Right ventricle myocardium superior (tissue), 1 donor: ENCODE data around the gene TYW1B. TPM values are rescaled to one million over a fixed set of nuclear protein-coding genes. Genes with fewer than 3 reads are reported as not detected.
"Not testable (repeated sequence)": the region's sequence is repeated elsewhere in the genome, so short reads cannot be mapped to it uniquely, and the experiment has no call there.

Experiments used
- ATAC-seq: fragments of 200-7000 bp; cut with Tn5 transposase; one replicate; pipeline ENCODE4 v1.9.1; 2020; ENCODE audit warnings: mild to moderate bottlenecking; ENCODE audit not compliant: poor library complexity
- DNase-seq: peaks from one replicate; pipeline ENCODE4 v3.0.0-alpha.2; 2020
- intact Hi-C: fragments of 100-400 bp; cut with DNase I; formaldehyde crosslinking; loops from one replicate; pipeline ENCODE4 v1.11.2; 2022
- total RNA-seq: library from RNA; stranded (reverse); fragmentation: NEBNext Ultra II Directional; extraction: Animal tissue kit (Norgen Biotek cat#: 25700); gene quantifications from one replicate; pipeline ENCODE4 v1.2.1, GENCODE V29; 2021
- donor health status: DM: no; HTN: yes; CAD: no; lungs with severe emphysema.

The TYW1B gene
- total RNA-seq, 1 donor from 2014 or later, result 3.1 TPM

DNA sequence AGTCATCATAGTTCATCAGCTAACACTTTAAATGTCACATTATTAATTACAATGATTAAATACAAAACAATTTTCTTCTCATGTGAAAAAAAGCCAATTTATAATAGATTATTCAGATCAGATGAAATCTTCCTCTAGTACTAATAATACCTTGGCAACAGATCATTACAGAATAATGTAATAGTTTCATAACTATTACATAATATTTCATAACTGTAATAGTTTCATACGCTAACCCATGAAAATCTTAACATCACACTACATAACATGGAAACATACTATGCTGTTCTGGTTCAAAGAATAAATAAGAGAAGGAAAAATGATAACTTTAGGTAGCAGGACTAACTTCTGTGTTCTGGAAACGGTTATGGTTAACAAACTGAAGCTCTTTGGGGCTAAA lies 152.3 kb downstream of the TYW1B start:
- intact Hi-C loops, ATAC-seq, DNase-seq: not testable (repeated sequence)

DNA sequence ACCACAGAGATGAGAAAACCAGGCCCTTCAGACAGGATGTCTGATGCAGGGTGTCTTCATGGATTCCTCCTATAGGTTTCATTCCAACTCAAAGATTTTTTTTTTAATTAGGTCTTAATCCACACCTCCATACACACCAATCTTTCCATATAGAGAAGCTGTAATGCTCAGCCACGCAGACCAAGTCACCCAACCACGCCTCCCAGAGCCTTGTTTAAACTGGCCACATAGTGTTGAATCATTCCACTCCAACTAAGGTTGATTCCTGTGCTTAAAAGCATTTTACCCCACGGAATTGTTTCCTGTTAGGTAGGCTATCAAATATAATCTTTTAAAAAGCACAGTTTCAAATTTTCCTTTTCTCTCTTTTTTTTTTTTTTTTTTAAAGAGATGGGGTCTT lies 153.6 kb downstream of the TYW1B start:
- intact Hi-C loops, result no loop called here
- DNase-seq (no peak), ATAC-seq (no peak)

DNA sequence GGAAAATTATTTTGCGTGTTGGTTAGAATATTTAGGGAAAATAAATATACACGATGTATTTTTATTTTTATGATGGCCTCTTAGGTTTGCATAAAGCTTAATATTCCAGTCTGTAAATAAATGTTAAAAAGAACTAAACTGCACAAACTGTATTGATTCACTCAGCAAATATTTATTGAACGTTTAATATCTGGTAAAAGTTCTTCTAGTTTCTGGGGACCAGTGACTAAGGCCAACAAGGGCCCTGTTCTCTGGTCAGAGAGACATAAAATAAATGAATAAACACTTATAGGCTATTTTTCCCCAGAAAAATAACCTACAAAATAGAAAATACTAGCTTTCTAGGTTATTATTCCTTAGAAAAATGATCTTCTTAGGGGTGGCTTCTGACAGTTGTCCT lies 157.2 kb downstream of the TYW1B start:
- DNase-seq, intact Hi-C loops, ATAC-seq: not testable (repeated sequence)

DNA sequence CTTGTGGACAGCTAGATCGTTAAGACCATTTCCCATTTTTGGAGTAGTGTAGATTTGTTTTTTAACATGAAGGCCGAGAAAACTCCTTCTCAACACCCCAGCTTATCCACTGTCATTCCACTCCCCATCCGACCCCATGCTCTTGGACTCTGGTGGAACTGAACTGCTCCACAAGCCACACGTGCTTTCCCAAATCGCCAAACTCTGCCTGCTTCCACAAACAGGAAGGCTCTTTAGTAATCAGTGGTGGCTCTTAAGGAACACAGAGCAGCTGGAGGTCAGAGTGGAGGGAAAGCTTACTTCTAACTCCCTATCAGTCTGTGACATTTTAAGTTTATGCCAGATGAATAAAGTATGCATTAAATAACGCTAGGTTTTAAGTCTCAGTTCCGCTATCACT lies 159.6 kb downstream of the TYW1B start:
- intact Hi-C loops, DNase-seq, ATAC-seq: not testable (repeated sequence)

DNA sequence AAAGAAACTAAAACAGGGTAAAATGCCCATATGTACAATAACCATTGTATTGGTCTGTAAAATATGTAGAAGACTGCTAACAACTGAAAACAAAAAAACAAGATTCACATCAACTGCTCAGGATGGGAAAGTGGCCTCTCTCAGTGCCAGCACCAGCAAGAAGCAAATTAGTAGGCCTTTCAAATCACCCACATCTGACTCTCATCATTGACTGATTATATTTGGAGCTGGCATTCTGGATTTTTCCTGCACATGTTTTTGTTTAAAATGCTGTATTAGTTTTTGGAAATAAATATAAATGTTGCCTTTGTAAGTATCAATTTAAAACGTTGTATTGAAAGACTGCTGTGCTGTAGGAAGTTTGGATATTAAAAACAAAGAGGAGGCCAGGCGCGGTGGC lies 161.0 kb downstream of the TYW1B start:
- intact Hi-C loops, DNase-seq, ATAC-seq: not testable (repeated sequence)

DNA sequence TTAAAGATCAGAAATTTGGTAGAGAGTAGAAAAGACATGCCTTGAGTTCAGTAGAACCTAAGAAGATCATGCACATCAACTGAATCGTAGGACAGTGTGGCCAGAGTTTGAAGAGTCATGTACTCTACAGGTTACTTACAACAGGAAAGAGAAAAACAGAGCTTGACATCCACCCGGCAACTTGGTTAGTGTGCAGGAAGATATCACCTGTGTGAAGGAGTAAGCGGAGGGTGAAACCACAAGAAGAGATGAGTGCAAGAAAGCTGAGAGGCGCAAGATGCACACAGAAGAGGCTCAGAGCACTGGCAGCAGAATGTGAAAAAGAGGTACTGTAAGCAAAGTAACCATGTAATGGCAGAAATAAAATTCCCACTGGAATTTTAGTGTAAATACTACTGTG lies 179.4 kb downstream of the TYW1B start:
- ATAC-seq, DNase-seq, intact Hi-C loops: not testable (repeated sequence)

DNA sequence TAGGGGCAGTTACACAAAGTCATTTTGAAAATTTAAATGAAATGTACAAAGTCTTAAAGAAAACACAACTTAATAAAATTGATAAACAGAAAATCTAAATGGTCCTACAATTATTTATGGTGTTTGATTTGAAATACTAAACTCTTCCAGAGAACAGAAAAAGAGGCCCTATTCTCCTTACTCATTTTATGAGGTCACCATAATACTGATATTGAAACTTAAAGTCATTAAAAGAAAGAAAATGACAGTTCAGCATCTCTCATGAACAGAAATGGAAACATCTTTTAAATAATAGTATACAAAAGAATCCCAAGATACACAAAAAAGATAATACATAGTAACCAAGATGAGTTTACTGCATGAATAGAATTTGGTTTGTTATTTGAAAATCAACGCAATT lies 184.3 kb downstream of the TYW1B start:
- intact Hi-C loops, ATAC-seq, DNase-seq: not testable (repeated sequence)

DNA sequence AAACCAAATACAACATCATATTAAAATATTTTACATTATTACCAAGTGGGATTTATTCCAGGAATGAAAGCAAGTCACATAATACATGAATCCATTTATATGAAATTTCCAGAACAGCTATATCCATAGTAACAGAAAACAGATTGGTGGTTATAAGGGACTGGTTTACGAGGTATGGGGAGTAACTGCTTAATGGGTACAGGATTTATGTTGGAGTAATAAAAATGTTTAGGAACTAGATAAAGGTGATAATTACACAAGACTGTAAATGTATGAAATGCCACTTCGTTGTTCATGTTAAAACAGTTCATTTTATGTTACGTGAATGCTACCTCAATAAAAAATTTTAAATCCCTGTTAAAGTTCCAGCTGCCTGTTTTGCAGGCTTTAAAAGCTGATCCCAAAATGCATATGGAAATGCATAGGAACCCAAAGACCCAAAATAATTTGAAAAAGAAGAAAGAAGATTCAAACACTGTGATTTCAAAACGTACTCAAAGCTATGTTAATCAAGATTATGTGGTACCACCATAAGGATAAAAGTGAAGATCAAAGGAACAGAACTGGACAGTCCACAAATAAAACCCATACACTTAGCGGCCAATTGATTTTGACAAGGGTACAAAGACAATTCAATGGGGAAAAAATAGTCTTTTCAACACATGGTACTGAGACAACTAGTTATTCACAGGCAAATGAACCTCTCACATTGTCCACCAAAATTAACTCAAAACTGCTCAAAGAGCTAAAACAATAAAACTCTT lies 186.3 kb downstream of the TYW1B start:
- DNase-seq, ATAC-seq, intact Hi-C loops: not testable (repeated sequence)

DNA sequence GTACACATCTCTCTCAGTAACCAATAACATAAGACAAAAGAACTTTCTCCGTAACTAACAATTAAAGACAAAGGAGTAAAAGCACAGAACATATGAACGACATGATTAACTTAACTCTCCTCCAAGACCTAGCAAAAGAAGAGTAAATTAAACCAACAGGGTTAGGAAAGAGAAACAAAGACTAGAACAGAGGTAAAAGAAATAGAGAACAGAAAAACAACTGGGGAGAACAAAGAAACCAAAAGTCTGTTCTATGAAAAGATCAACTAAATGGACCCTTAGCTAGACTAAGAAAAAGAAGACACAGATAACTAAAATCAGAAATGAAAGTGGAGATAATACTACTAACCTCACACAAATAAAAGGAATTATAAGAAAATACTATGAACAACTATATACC lies 187.3 kb downstream of the TYW1B start:
- ATAC-seq, intact Hi-C loops: not testable (repeated sequence)

DNA sequence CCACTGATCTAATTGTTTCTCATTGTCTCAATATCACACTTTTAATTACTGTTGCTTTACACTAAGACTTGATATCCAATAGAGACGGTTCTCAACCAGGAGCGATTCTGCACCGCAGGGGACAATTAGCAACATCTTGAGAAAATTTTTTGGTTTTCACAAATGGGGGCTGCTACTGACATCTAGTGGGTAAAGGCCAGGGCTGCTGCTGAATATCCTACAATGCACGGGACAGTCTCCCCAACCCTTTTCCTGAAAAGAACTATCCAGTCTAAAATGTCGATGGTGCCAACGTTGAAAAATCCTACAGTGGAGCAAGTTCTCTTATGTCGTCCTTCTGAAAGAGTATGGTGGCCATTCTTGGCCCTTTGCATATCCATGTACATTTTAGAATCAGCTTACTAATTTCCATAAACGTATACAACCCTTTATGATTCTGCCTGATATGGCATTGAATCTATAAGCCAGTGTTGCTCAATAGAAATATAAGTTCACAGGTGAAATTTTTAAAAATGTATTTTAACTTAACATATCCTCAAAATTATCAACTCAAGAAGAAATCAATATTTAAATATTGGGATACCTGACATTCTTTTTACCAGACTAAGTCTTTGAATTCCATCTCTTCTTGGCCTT lies 192.6 kb downstream of the TYW1B start:
- intact Hi-C loops, DNase-seq: not testable (repeated sequence)
- ATAC-seq, result peak; percentile 62

More for the DNA sequence above, 187.3 kb downstream of the TYW1B start:
- not testable (repeated sequence) for DNase-seq

DNA sequence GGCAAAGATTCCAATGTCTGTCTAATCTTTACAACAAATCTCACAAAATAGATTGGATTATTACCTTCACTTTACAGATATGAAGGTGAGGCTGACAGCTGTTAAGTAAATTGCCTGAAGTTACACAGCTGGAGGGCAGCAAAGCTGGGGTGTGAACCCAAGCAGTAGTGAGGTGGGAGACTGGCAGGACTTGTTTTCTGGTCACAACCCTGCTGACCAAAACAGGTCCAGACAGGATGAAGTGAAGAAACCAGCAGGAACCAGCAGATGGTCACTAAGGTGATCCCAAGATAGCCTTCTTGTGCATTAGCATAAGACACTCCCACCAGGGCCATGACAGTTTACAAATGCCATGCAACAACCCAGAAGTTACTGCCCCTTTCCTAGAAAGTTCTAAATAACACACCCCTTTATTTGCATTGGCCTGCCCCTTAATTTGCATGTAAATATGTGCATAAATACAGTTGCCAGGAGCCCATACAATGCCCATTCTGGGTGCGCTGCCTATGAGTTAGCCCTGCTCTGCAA lies 195.2 kb downstream of the TYW1B start:
- intact Hi-C loops, DNase-seq: not testable (repeated sequence)
- ATAC-seq, result peak; percentile 27

DNA sequence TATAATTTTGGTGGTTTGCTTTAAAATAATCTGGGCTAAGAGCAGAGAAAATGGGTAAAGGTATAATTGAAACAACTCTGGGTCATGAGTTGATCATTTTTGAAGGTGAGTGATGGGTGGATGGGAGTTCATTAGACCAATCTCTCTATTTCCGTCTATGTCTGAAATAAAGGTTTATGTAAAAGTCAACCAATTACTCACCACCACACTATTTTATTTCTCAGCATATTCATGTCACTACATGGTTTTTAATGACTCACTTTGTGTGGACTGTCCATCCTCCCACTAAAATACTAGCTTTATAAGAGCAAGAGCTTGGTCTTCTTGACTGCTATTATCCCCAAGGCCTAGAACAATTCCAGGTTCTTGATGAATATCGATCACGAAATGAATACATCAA lies 199.6 kb downstream of the TYW1B start:
- DNase-seq, ATAC-seq, intact Hi-C loops: not testable (repeated sequence)

DNA sequence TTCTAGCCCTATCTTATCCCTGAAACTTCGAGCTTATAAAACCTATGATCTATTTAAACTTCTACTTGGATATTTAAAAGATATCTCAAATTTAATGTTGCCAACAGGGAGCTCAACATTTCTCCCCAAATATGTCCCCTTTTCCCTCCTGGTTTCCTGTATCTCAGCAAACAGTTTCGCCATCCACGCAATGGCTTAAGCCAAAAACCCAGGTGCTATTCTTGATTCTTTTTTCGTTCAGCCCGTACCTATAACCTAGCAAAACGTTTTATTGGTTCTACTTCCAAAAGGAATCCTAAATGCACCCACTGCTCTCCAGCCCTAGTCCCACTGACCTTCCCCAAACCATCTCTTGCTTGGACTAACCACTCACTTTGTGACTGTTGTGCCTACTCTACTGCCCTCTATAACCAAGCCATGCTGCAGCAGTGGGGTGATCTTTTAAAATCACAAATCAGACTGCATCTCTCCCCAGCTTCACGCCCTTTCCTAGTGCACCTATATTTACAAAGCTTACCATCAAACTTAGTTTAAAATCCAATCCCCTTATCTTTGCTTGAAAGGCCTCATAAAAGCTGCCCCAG lies 201.5 kb downstream of the TYW1B start:
- DNase-seq, intact Hi-C loops, ATAC-seq: not testable (repeated sequence)

DNA sequence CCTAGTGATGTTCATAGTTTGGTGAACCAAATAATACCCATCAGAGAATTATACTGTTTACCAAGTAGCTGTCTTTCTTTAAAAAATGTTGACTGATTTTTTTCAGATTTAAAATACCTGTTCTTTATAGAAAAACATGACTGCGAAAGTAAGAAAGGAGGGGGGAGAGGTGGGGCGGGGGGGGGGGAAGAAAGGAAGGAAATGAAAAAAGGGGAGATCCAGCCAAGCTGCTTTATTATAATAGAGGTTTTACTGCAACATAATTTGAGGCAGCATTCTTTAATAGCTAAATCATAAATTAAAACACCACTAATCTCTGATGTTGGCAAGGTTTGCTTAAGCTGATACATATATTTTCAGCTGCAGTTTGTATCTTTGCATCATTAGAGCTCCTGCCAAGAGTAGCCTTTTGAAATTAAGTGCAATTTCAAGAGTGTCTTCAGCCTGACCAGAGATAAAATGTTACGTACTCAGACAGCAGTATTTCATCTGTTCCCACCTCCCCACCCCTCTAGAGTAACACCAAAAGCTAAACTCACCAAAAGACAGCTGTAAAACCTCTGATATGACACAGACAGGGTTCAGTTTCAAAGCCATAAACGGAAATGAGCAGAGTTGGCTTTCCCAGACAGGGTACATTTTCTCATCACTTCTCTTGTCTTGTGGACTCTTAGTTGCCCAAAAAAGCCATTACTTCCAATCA lies 202.1 kb downstream of the TYW1B start:
- intact Hi-C loops, DNase-seq: not testable (repeated sequence)
- ATAC-seq, result peak; percentile 88

DNA sequence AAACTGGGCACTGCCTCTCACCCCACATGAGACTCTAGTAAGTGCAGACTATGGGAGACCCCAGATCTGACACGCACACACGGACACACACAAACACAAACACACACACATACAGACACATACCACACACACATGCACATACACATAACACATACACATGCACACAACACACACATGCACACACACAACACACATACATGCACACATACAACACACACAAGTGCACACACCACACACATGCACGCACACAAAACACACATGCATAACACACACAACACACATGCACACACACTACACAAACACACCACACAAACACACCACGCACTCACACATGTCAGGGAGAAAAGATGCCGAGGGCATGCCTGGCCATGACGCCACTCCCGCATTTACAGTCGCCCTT lies 205.5 kb downstream of the TYW1B start:
- intact Hi-C loops, result no loop called here
- DNase-seq, result no peak
- ATAC-seq, result no peak

DNA sequence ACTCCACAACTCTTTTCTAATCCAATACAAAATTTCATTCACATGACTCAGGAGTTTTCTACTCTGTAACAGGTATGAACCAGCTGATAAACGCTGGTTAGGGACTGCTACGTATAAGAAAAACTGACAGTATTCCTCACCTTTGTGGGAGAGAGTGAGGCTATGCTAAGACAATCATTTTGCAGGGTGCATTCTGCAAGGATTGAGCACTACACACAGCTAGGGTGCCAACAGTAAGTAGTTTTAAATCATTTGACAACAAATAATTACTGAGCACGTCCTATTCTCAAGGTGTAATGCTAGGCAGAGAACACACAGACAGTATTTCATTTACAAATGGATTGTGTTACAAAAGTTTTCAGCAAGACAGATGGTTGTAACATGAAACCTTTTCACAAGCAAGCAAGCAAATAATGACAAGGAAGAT lies 206.2 kb downstream of the TYW1B start:
- intact Hi-C loops, DNase-seq, ATAC-seq: not testable (repeated sequence)

DNA sequence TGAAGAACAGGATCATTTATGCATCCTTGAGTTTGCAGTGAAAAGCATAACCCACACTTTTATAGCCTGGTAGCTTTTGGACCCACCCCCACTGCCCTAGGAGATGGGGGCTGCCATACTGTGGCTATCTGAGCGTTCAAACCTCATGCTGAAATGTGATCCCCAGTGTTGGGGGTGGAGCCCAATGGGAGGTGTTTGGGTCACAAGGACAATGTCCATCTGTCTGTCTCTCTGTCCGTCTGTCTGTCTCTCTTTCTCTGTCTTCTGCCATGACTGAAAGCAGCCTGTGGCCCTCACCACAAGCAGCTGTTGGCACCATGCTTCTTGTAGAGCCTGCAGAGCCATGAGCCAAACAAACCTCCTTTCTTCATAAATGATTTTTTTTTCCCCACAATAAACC lies 207.1 kb downstream of the TYW1B start:
- DNase-seq, ATAC-seq, intact Hi-C loops: not testable (repeated sequence)

DNA sequence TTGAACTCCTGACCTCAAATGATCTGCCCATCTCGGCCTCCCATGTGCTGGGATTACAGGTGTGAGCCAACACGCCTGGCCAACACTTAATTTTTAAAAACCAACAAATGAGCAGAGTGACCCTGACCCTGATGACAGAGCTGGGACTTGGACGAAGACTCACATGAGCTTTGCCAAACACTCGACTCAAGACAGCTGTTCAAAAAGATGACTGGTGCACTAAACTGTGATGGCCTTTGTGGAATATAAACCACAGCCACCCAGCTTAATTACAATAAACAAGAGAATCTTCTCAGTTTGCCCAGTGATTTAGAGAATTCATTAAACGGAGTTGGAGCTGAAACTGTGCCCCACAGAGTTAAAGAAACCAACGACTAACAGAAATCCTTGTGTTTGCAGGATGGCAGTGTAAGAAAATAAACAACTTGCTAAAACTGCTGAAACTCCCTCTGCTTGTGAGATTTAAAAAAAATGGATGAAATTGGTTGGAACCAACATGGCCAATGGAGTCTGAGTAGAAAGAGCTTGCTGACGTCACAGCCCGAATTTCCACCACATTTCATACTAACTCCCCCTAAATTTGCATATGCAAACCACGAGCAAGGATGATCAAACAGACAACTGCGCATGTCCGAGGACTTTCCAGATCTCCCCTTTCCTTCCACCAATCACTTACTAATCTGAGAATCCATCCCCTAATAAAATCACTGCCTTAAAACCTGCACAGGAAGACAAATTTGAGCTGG lies 209.4 kb downstream of the TYW1B start:
- peak; percentile 69 for ATAC-seq
- DNase-seq, intact Hi-C loops: not testable (repeated sequence)
